Measurements from ENCODE around the gene TCAIM. TPM values are rescaled to one million over a fixed set of nuclear protein-coding genes. Genes with fewer than 3 reads are reported as not detected.

TCAIM gene
- total RNA-seq, 4 donors from 2014 or later: 15.5 to 26.9 (median 22.7) TPM

DNA sequence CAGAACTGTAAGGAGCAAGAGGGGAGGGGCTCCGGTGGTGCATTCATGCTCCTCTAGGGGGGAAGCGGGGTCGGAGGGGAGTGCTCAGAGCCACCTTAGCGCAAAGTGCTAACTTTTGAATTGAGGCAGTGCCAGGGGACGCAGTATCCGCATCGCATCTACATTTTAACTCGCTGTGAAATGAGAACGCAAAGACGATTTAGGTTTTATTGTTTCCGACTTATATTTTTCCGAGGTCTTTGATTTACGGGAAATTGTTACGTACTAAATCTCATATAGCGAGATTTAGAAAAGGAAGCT is 212 bp downstream of the TCAIM start:
- TF ChIP-seq, protein P1, sequence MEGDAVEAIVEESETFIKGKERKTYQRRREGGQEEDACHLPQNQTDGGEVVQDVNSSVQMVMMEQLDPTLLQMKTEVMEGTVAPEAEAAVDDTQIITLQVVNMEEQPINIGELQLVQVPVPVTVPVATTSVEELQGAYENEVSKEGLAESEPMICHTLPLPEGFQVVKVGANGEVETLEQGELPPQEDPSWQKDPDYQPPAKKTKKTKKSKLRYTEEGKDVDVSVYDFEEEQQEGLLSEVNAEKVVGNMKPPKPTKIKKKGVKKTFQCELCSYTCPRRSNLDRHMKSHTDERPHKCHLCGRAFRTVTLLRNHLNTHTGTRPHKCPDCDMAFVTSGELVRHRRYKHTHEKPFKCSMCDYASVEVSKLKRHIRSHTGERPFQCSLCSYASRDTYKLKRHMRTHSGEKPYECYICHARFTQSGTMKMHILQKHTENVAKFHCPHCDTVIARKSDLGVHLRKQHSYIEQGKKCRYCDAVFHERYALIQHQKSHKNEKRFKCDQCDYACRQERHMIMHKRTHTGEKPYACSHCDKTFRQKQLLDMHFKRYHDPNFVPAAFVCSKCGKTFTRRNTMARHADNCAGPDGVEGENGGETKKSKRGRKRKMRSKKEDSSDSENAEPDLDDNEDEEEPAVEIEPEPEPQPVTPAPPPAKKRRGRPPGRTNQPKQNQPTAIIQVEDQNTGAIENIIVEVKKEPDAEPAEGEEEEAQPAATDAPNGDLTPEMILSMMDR (IDR thresholded peaks at IDR 0.05 in 4 of 5, conservative IDR thresholded peaks at IDR 0.05 in 1 of 5): no peak
- no peak for TF ChIP-seq POLR2A (IDR thresholded peaks at IDR 0.05)
- peaks cover 26 to 34% of the 10 kb centered on the region in 2 donors for H3K4me1 ChIP-seq
- ATAC-seq (no peak), DNase-seq (no peak)
- no peaks in the 10 kb centered on the region for H3K36me3 ChIP-seq
- in situ Hi-C loops (cut with MboI; ENCODE audit: low sequenced_read_pairs in 4 of 4): loop anchor here in 1 of 4 donors (25.0 kb wide), 1 partner anchor 174 kb away; no protein-coding TSS in a partner anchor
- H3K9me3 ChIP-seq: no peaks in the 10 kb centered on the region
- H3K27me3 ChIP-seq: no peaks in the 10 kb centered on the region
- intact Hi-C loops (cut with DNase I; ENCODE audit: low total_unique reads): loop anchor here (1.0 to 10.0 kb wide), 6 partner anchors 17 to 1334 kb away; partner anchors contain the start of genes KIAA1143, KIF15 and ZNF197
- H3K27ac ChIP-seq: peak overlapping the region; percentile 91 to 99 (median 98)
- H3K4me3 ChIP-seq: peak overlapping the region; percentile 77 to 95 (median 86)

DNA sequence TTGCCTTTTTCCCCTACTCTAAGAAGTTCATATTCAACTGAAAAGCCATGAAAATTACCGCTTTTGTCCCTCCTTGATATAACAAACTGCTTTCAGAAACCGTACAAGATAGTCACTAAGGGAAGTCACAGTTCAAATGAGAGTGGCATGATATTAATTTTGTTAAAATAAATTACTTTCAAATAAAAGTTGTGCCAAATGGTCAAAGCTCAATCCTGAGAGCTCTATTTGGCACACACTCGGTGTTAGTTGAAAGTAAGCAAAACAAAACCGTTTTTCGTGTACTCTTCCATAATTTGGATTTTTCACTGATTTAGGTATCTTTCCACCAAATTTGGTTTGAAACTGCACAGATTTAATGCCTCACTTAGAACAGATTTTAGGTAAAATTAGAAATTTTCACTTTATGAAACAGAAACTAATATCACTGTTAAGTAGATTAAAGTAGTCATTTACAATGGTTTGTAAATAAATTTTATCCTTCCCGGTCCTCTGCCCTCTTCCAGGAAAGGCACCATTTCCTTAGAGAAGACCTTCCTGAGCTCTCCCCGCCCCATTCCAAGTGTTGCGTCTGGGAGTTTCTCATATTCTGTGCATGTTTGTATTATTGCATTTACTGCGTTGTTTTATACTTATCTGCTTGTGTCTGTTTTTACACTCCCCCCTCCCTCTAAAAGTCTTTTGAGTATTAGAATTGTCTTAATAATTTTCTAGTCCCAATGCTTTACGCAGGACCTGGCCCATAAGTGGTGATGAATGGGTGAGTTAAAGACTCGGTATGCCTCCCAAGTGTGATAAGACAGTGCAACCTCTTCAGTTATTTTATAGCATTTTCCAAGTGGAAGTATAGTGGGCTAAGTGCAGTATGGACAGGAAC is 853 bp downstream of the TCAIM start:
- no peaks in the 10 kb centered on the region for H3K36me3 ChIP-seq
- no peak for DNase-seq
- no peaks in the 10 kb centered on the region for H3K9me3 ChIP-seq
- in situ Hi-C loops (cut with MboI; ENCODE audit: low sequenced_read_pairs in 4 of 4): loop anchor here in 1 of 4 donors (25.0 kb wide), 1 partner anchor 173 kb away; no protein-coding TSS in a partner anchor
- intact Hi-C loops (cut with DNase I; ENCODE audit: low total_unique reads): loop anchor here (5.0 to 10.0 kb wide), 5 partner anchors 103 to 1335 kb away; partner anchors contain the start of genes KIAA1143, KIF15 and ZNF197
- peaks cover 26 to 34% of the 10 kb centered on the region in 2 donors for H3K4me1 ChIP-seq
- H3K27ac ChIP-seq: peak overlapping the region; percentile 91 to 99 (median 98)
- H3K4me3 ChIP-seq: peak overlapping the region; percentile 77 to 95 (median 86)
- H3K27me3 ChIP-seq: no peaks in the 10 kb centered on the region
- no peak for ATAC-seq
- no peak for TF ChIP-seq POLR2A (IDR thresholded peaks at IDR 0.05)
- TF ChIP-seq, protein P1 (IDR thresholded peaks at IDR 0.05 in 4 of 5, conservative IDR thresholded peaks at IDR 0.05 in 1 of 5): no peak

DNA sequence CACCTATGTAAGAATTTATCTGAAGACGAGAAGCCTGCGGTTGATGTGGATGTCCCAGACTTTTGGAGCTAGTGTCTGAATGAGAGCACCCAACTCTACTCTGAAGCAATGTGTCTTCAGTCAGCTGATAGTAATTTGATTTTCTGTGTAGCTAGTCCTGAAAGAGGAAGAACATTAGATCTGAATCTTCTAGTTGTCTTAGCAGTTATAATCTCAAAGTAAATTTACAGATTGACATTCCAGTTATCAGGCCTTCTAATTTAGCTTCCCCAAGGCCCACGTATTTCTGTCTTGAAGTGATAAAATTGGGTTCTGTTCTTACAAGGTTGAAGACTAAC is 1.5 kb downstream of the TCAIM start:
- Histone ChIP-seq H3K36me3 (no peaks in the 10 kb centered on the region), H3K4me1 (peaks cover 26 to 34% of the 10 kb centered on the region in 2 donors), H3K9me3 (no peaks in the 10 kb centered on the region), H3K27ac (peak overlapping the region in 3 of 4 donors; percentile 91 to 99 (median 99)), H3K4me3 (no peak overlapping the region), H3K27me3 (no peaks in the 10 kb centered on the region)
- ATAC-seq (no peak), DNase-seq (no peak)
- TF ChIP-seq POLR2A (IDR thresholded peaks at IDR 0.05): no peak
- TF ChIP-seq, protein P1 (IDR thresholded peaks at IDR 0.05 in 4 of 5, conservative IDR thresholded peaks at IDR 0.05 in 1 of 5): no peak
- in situ Hi-C loops (cut with MboI; ENCODE audit: low sequenced_read_pairs in 4 of 4): loop anchor here in 1 of 4 donors (25.0 kb wide), 1 partner anchor 172 kb away; no protein-coding TSS in a partner anchor
- intact Hi-C loops (cut with DNase I; ENCODE audit: low total_unique reads): no loop called here

DNA sequence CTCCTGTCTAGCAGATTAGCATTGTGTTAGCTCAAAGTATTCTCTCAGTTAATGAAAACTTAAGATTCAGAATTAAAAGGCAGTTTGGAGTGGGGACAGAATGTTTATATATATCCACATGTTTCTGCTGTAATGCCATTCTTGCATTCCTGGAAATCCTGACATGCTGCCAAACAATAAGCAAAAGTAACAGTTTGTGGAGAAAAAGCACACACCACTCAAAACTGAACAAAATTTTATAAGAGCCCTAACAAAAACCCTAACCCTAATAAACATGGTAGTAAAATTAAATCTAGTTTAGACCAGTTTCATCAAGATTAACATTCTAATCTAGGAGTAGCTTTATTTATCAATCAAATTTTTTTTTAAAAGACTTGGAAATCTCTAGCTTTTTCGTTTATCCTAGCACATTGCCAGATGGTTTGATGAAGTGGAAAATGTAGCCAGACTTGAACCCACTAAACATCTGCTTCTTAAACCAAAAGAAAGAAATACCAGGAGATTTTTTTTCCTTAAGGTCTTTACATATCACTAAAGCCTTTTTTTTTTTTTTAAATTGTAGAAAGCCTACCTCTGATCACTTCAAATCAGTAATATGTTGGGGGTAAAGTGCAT is 3.7 kb downstream of the TCAIM start:
- Histone ChIP-seq H3K4me1 (peaks cover 31 to 33% of the 10 kb centered on the region in 2 donors), H3K9me3 (no peaks in the 10 kb centered on the region), H3K4me3 (no peak overlapping the region), H3K27me3 (no peaks in the 10 kb centered on the region), H3K36me3 (no peaks in the 10 kb centered on the region), H3K27ac (no peak overlapping the region)
- intact Hi-C loops (cut with DNase I; ENCODE audit: low total_unique reads) (no loop called here), in situ Hi-C loops (cut with MboI; ENCODE audit: low sequenced_read_pairs in 4 of 4) (loop anchor here in 1 of 4 donors (25.0 kb wide), 1 partner anchor 170 kb away; no protein-coding TSS in a partner anchor)
- no peak for ATAC-seq
- no peak for DNase-seq
- TF ChIP-seq, protein P1 (IDR thresholded peaks at IDR 0.05 in 4 of 5, conservative IDR thresholded peaks at IDR 0.05 in 1 of 5): no peak
- no peak for TF ChIP-seq POLR2A (IDR thresholded peaks at IDR 0.05)
